Activated naive CD8-positive, alpha-beta T cell treated with anti-CD3 and anti-CD28 coated beads, Interleukin-2, amount 50 U/mL, for 16 hours (primary cell): ENCODE measurements around the gene ANKRD13B.
"Not testable (repeated sequence)": the region's sequence is repeated elsewhere in the genome, so short reads cannot be mapped to it uniquely, and the experiment has no call there.

ENCODE experiments used
- DNase-seq: peaks from one replicate; pipeline ENCODE4 v3.0.0-alpha.2; 2020; ENCODE audit warnings: low read depth, low spot score

Gene ANKRD13B

GRCh38 chr17:29592850-29593551, at the start of gene ANKRD13B:
TSS of gene ANKRD13B (plus strand) at chr17:29593132. CDS start at chr17:29593622, 490 bp downstream.
- DNase-seq, result no peak

DNA sequence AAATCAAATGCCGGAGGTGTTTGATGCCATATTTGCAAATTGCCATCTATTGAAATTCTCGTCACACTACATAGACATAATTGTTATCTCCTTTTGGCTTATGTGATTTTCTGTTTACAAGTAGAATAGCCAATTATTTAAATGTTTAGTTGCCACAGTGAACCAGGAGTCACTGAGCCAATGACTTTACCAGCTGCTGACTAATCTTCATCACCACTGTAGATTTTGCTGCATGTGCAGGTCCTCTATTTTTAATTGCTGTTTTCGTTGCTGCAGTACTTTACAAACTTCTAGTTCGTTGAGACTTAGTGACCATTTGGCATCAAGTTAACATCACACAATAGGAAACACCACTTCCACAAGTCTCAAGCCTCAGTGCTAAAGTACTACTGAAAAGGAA, 48.9 kb upstream of the ANKRD13B start:
- DNase-seq, result no peak

GRCh38 chr17:29546085-29546484, 46.8 kb upstream of the ANKRD13B start:
- no peak for DNase-seq

DNA sequence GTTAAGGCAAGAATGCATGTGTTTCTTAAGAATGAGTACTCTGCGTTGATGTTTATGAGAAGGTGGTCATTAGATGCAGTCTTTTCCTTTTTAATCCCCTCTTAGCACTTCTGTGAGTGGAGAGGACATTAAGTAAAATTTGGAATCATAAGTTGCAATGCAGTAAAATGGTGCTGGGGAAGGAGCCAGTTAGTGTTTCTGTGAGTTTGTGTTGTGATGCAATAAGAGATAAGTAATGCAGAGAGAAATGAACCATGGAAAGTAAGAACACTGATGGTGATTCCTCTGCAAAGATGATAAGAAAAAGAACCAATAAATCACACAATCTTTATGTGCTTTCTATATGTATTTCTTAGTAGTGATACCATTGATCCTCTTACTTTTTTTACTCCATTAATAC, 46.1 kb upstream of the ANKRD13B start:
- DNase-seq, result no peak

- DNase-seq, result no peak
These were observed 43.6 kb upstream of the ANKRD13B start for GRCh38 chr17:29549177-29549923.

GRCh38 chr17:29555840-29556239, 37.1 kb upstream of the ANKRD13B start:
- DNase-seq, result no peak

DNA sequence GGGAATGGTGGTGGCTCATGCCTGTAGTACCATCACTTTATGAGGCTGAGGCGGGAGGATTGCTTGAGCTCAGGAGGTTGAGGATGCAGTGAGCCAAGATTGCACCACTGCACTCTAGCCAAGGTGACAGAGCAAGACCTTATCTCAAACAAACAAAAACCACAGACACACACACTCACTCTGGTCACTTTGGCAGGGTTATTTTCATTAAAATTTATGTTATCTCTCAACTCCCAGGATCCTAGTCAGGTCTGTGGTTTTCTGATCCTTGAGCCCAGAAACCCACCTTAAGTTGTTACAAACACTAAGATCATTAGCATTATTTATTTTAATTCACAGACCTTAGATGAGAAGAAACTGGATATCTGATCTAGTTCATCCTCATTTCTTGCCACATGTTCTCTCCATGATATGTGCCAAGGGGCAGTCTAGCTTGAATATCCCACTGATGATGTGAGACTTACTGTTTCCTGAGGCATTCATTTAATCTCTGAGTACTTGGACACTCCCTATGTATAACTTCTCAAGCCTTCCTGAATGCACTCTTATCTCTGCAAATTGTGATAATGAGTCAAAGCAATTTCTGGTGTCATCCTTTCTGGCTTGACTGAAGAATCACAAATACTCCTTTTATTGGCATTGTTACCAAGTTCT, 35.7 kb upstream of the ANKRD13B start:
- DNase-seq, result no peak

- no peak for DNase-seq
These were observed 35.2 kb upstream of the ANKRD13B start for GRCh38 chr17:29557739-29558116.

DNA sequence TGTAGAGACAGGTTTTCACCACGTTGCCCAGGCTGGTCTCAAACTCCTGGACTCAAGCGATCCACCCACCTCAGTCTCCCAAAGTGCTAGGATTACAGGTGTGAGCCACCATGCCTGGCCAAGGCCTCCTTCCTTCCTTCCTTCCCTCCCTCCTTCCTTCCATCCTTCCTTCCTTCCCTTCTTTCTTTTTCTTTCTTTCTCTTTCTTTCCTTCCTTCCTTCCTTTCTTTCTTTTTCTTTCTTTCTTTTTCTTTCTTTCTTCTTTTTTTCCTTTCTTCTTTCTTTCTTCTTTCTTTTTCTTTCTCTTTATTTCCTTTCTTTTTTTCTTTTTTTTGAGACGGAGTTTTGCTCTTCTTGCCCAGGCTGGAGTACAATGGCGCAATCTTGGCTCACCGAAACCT, 34.8 kb upstream of the ANKRD13B start:
- not testable (repeated sequence) for DNase-seq

DNA sequence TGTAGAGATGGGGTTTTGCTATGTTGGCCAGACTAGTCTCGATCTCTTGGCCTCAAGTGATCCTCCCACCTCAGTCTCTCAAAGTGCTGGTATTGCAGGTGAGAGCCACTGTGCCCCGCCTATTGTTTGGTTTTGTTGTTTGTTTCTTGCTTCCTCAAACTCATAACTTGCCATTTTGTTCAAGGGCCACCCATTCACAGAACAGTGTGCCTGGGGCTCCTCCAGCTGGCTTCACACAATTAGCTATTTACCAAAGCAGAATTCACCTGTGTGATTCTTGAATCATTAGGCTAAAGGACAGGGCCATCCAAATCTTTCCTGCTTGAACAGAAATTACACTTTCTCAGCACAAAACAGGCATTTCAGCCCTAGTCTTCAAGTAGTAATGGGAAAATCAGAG, 33.3 kb upstream of the ANKRD13B start:
- no peak for DNase-seq

DNA sequence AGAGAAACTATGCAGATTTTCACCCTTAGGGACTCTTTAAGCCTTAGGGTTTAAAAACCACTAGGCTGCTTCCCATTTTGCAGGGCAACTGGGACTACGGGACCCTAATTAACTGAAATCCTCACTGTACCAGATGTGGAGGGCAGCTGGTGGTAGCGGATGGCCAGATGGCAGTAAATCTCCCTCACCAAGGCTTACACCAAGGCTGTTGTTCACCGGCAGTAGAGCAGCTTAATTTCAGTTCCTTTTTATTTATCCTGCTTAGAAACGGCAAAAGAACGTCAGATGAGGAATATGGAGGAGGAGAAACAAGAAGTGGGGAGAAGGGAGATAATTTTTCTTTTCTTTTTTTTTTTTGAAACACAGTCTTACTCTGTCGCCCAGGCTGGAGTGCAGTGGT, 32.6 kb upstream of the ANKRD13B start:
- DNase-seq, result no peak

DNA sequence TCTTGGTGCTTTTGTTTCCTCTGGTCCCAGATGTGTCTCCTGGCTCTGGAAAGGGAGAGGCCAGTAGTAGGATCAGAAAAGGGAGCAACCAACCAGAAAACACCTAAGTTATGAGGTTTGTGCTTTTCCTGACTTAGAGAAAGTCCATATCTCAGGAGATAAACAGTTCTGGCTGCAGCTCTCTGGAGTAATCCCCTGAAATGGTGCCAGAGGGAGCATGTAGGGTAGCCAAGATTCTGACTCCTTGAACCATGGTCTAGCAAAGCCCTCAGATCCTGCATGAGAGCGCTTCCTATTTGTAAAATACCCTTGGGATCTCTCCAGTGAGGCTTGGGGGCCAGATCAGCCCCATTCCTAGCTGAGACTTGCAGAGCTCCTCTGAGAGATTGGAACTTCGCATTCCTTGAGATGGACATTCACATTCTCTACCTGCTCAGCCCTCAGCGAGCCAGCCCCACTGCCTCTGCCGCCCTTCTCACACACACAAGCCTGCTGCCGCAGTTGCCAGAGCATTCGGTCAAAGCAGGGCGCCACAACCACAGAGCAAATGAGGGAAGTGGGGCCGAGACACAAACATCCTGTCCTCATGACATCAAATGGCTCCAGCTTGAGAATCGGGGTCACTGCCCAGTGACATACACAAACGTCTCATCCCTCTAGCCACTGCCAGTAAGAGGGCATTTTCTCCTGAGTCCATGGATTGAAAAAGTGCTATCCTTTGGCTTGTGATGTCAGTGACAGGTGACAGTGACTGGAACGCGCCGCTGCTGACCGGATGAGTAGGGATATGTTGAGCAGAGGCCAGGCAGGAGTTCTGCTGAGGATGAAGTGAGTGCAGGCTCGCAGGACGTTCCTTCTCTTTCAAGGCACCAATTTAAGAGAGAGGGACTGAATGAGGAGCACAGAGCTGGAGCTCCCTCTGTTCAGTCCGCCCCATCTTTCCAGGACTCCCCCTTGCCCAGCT, 31.1 kb upstream of the ANKRD13B start:
- no peak for DNase-seq

- no peak for DNase-seq
These were observed 30.3 kb upstream of the ANKRD13B start for GRCh38 chr17:29562615-29563014.

DNA sequence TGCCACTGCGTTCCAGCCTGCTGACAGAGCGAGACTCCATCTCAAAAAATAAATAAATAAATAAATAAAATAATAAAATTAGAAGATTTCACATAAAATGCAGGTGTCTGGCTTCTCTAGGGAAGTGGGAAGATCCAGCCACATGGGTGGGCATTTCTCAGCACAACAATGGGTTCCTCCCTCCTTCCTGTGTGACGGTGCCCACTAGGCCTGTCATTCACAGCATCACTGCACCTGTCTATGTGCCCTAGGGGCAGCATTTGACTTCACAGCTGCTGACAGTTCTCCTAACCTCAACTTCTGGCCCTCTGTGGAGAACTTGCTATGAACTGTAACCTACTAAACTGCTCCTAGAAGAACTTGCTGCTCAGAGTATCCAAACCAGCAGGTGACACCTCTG, 29.1 kb upstream of the ANKRD13B start:
- no peak for DNase-seq

GRCh38 chr17:29565643-29566472, 27.1 kb upstream of the ANKRD13B start:
- no peak for DNase-seq

GRCh38 chr17:29566473-29567303, 26.2 kb upstream of the ANKRD13B start, which contains the start of gene ABHD15:
TSS of gene ABHD15 (minus strand) at chr17:29567037. CDS start at chr17:29566966, 71 bp downstream.
- DNase-seq, result no peak

- no peak for DNase-seq
These were observed 25.7 kb upstream of the ANKRD13B start for GRCh38 chr17:29567304-29567553.

GRCh38 chr17:29567554-29568330, 25.2 kb upstream of the ANKRD13B start:
- no peak for DNase-seq
